ENCODE measurements around the gene PA2G4.

DNA sequence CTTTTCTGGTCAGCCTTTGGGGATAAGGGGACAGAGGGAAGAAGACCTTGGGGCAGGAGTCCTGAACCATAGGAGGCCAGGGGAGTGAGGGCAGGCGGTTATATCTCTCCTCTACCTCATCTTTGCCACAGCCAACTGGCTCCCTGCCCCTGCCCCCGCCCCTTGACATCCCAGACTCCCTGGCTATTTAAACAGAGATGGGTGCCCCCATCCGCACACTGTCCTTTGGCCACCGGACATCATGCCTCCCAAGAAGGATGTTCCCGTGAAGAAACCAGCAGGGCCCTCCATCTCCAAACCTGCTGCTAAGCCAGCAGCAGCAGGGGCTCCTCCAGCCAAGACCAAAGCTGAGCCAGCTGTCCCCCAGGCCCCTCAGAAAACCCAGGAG, 49.3 kb downstream of the PA2G4 start:
- no peak for TF ChIP-seq FOXK2 (IDR thresholded peaks at IDR 0.05)
- TF ChIP-seq SP1 (IDR thresholded peaks at IDR 0.05) = no peak
